Vagina (tissue), 2 donors: Measurements from ENCODE around the gene TMEM259. TPM values are rescaled to one million over a fixed set of nuclear protein-coding genes. Genes with fewer than 3 reads are reported as not detected.

ENCODE experiments used
- DNase-seq, 2 donors: peaks; one replicate each; pipeline ENCODE4 v3.0.0-alpha.2; 2017; ENCODE audit errors: extremely low spot score in 2 of 2
- H3K27ac ChIP-seq: fragments of 200-600 bp; sonication (generic); one replicate; pipeline ENCODE4 v1.5.1; 2019
- H3K27me3 ChIP-seq: fragments of 200-600 bp; sonication (generic); one replicate; pipeline ENCODE4 v1.5.1; 2019
- H3K36me3 ChIP-seq, 2 donors: fragments of 200-600 bp; sonication (generic); one replicate each; pipeline ENCODE4 v1.5.1; 2017 to 2019
- H3K4me1 ChIP-seq: fragments of 200-600 bp; sonication (generic); one replicate; pipeline ENCODE4 v1.5.1; 2019
- H3K4me3 ChIP-seq, 2 donors: fragments of 200-600 bp; sonication (generic); 1 replicate in 1 of 2; 2 replicates in 1 of 2; pipeline ENCODE4 v1.5.1; 2016 to 2019
- H3K9me3 ChIP-seq: fragments of 200-600 bp; sonication (generic); one replicate; pipeline ENCODE4 v1.5.1; 2019
- CTCF ChIP-seq, 3 experiments: fragments of 450-650 bp in 2 of 3; fragments of 200-600 bp in 1 of 3; sonication (generic) in 1 of 3; IDR thresholded peaks; one replicate each; pipeline ENCODE4 v1.5.1; 2017 to 2019; ENCODE audit warnings: antibody characterized with exemption in 3 of 3, mild to moderate bottlenecking in 2 of 3, moderate library complexity in 2 of 3
- POLR2A ChIP-seq, 2 donors: fragments of 450-650 bp; IDR thresholded peaks; one replicate each; pipeline ENCODE4 v1.6.1; 2017; ENCODE audit warnings: antibody characterized with exemption in 2 of 2, mild to moderate bottlenecking in 2 of 2, moderate library complexity in 2 of 2
- POLR2AphosphoS5 ChIP-seq, 2 donors: sonication (generic); formaldehyde crosslinking; IDR thresholded peaks; one replicate each; pipeline ENCODE4 v1.9.0; 2017; ENCODE audit warnings: antibody characterized with exemption in 2 of 2, mild to moderate bottlenecking in 2 of 2, low read depth in 1 of 2; ENCODE audit not compliant: insufficient read depth in 1 of 2
- intact Hi-C: fragments of 100-400 bp; cut with DNase I; formaldehyde crosslinking; loops from one replicate; pipeline ENCODE4 v1.15.1; 2023
- total RNA-seq: library from RNA; depleted of rRNA; stranded (reverse); fragments of >200 nt; gene quantifications from one replicate; pipeline ENCODE4 v1.2.3, GENCODE V29; 2016

The TMEM259 gene
- total RNA-seq, 1 donor from 2014 or later, result 130 TPM

- TF ChIP-seq CTCF (IDR thresholded peaks at IDR 0.05) (no peak), POLR2AphosphoS5 (IDR thresholded peaks at IDR 0.05; ENCODE audit: insufficient read depth in 1 of 2, low read depth in 1 of 2) (no peak), POLR2A (IDR thresholded peaks at IDR 0.05) (no peak)
- H3K9me3 ChIP-seq, result no peaks in the 10 kb centered on the region
- peaks cover 0 to 31% of the 10 kb centered on the region in 2 donors for H3K36me3 ChIP-seq
- no peak overlapping the region for H3K27ac ChIP-seq
- peaks cover 66% of the 10 kb centered on the region for H3K4me1 ChIP-seq
- no peak overlapping the region for H3K4me3 ChIP-seq
- intact Hi-C loops, result no loop called here
- H3K27me3 ChIP-seq, result no peaks in the 10 kb centered on the region
- DNase-seq, result no peak
Measured at GRCh38 chr19:1014161-1015060, 6.5 kb downstream of the TMEM259 start.

GRCh38 chr19:1013218-1013617 is 7.7 kb downstream of the TMEM259 start:
- intact Hi-C loops, result no loop called here
- DNase-seq, result no peak
- H3K9me3 ChIP-seq, result no peaks in the 10 kb centered on the region
- H3K4me3 ChIP-seq, result no peak overlapping the region
- TF ChIP-seq POLR2A (IDR thresholded peaks at IDR 0.05) (no peak), POLR2AphosphoS5 (IDR thresholded peaks at IDR 0.05; ENCODE audit: insufficient read depth in 1 of 2, low read depth in 1 of 2) (no peak), CTCF (IDR thresholded peaks at IDR 0.05) (no peak)
- H3K27ac ChIP-seq, result no peak overlapping the region
- peaks cover 0 to 31% of the 10 kb centered on the region in 2 donors for H3K36me3 ChIP-seq
- peaks cover 54% of the 10 kb centered on the region for H3K4me1 ChIP-seq
- no peaks in the 10 kb centered on the region for H3K27me3 ChIP-seq

GRCh38 chr19:1012334-1012733 is 8.6 kb downstream of the TMEM259 start:
- Histone ChIP-seq H3K27me3 (no peaks in the 10 kb centered on the region), H3K4me1 (peaks cover 45% of the 10 kb centered on the region), H3K27ac (no peak overlapping the region), H3K36me3 (peaks cover 0 to 31% of the 10 kb centered on the region in 2 donors), H3K4me3 (no peak overlapping the region), H3K9me3 (no peaks in the 10 kb centered on the region)
- TF ChIP-seq CTCF (IDR thresholded peaks at IDR 0.05) (no peak), POLR2AphosphoS5 (IDR thresholded peaks at IDR 0.05; ENCODE audit: insufficient read depth in 1 of 2, low read depth in 1 of 2) (no peak), POLR2A (IDR thresholded peaks at IDR 0.05) (no peak)
- intact Hi-C loops, result no loop called here
- no peak for DNase-seq

- Histone ChIP-seq H3K36me3 (peaks cover 0 to 31% of the 10 kb centered on the region in 2 donors), H3K27me3 (no peaks in the 10 kb centered on the region), H3K4me3 (no peak overlapping the region), H3K4me1 (peaks cover 40% of the 10 kb centered on the region), H3K27ac (no peak overlapping the region), H3K9me3 (no peaks in the 10 kb centered on the region)
- no peak for TF ChIP-seq POLR2A (IDR thresholded peaks at IDR 0.05)
- no peak for TF ChIP-seq POLR2AphosphoS5 (IDR thresholded peaks at IDR 0.05; ENCODE audit: insufficient read depth in 1 of 2, low read depth in 1 of 2)
- no peak for TF ChIP-seq CTCF (IDR thresholded peaks at IDR 0.05)
- DNase-seq, result no peak
- intact Hi-C loops, result no loop called here
Measured at GRCh38 chr19:1011831-1012333, 9.0 kb downstream of the TMEM259 start.
